ENCODE measurements around the gene RANBP10. TPM values are rescaled to one million over a fixed set of nuclear protein-coding genes. Genes with fewer than 3 reads are reported as not detected.
"Not testable (repeated sequence)": the region's sequence is repeated elsewhere in the genome, so short reads cannot be mapped to it uniquely, and the experiment has no call there.

Gene RANBP10
- total and polyA plus RNA-seq, 9 of the 15 experiments (the other 6 are each of a cell fraction or from before 2014, with no cell fraction given), result 0.61 to 19.3 (median 5.9) TPM

DNA sequence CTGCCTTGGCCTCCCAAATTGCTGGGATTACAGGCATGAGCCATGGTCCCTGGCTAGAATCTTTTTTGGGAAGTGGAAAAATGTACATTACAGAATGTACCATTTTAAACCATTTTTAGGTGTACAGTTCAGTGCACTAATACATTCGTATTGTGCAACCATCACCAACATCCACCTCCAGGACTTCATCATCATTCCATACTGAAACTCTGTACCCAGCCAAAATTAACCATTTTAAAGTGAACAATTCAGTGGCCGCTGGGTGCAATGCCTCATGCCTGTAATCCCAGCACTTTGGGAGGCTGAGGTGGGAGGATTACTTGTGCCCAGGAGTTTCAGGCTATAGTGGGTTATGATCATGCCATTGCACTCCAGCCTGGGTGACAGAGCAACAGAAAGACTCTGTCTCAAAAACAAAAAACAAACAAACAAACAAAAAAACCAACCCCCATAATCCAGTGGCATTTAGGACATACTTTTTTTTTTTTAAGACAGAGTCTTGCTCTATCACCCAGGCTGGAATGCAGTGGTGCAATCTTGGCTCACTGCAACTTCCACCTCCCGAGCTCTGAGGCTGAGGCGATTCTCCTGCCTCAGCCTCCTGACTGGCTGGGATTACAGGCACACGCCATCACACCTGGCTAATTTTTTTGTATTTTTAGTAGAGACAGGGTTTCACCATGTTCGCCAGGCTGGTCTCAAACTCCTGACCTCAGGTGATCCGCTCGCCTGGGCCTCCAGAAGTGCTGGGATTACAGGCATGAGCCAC is 112.7 kb downstream of the RANBP10 start:
- in situ Hi-C loops (cut with MboI); H3K36me3 ChIP-seq (ENCODE audit: control insufficient read depth, insufficient read depth, low read length); BruUV-seq (replicated peaks); DNase-seq (ENCODE audit: extremely low read depth in 1 of 4, low spot score in 3 of 4); H3K27me3 ChIP-seq (ENCODE audit: control insufficient read depth in 2 of 2, insufficient read depth in 2 of 2, low read length in 2 of 2); H2AFZ ChIP-seq (ENCODE audit: low read depth, low read length); ATAC-seq; H3K79me2 ChIP-seq (ENCODE audit: control insufficient read depth, insufficient read depth, low read length); H3K9me1 ChIP-seq (ENCODE audit: control insufficient read depth, insufficient read depth, low read length); H3K9ac ChIP-seq (ENCODE audit: insufficient read depth in 1 of 2, low read depth in 2 of 2, low read length in 2 of 2); H3K27ac ChIP-seq (ENCODE audit: extremely low read depth, low read depth, low read length); FAIRE-seq; H3K9me3 ChIP-seq (replicated peaks; ENCODE audit: control insufficient read depth, insufficient read depth, low read depth, low read length); H3K4me3 ChIP-seq; H3K4me1 ChIP-seq (replicated peaks in 1 of 2; ENCODE audit: control insufficient read depth in 2 of 2, insufficient read depth in 2 of 2, low read length in 2 of 2); H4K20me1 ChIP-seq (replicated peaks; ENCODE audit: control insufficient read depth, insufficient read depth, low read length); intact Hi-C loops (cut with micrococcal nuclease); H3K4me2 ChIP-seq (ENCODE audit: insufficient read depth, low read length): not testable (repeated sequence)
- 77% methylated on average over 8 of the region's 8 CpGs for WGBS (ENCODE audit: insufficient coverage, low coverage, missing lambda C conversion rate)
- CTCF ChIA-PET (ENCODE audit: low intra/inter-chr PET ratio), result interaction anchor here (0.7 kb wide), 1 partner anchor 192 kb away, joined by 5 read pairs; no protein-coding TSS in a partner anchor
- POLR2A ChIA-PET, result interaction anchor here (0.9 kb wide), 1 partner anchor 242 kb away, joined by 3 read pairs; no protein-coding TSS in a partner anchor

DNA sequence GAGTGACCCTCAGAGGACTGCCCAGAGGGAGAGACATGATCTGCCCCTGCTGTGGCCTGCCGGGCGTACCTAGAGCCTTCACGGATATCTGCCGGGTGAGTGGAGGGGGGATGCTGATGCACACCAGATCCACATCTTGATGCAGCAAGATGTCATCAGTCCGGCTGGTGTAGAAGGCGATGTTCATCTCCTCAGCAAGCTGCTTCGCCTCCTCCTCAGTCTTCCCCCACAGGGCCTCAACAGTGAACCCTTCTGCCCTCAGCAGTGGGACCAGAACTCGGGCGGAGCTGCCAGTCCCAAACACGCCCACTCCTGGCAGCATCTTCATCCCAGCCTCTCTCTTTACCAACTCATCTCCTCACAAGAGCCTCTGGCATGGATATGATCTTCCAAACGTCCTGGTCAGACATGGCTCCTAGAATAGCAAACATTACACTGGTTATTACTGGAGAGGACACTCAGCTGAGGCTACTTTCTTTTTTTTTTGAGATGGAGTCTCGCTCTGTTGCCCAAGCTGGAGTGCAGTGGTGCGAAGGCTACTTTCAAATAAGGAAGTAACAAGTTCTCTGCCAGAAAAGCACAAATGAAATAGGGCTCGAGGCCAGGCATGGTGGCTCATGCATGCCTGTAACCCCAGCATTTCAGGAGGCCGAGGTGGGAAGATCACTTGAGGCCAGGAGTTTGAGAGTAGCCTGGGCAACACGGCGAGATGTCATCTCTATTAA is 120.8 kb downstream of the RANBP10 start:
- no peak for ATAC-seq
- no peaks in the 10 kb centered on the region for H3K9me3 ChIP-seq (replicated peaks; ENCODE audit: control insufficient read depth, insufficient read depth, low read depth, low read length)
- no peak overlapping the region for H2AFZ ChIP-seq (ENCODE audit: low read depth, low read length)
- in situ Hi-C loops (cut with MboI) (no loop called here), intact Hi-C loops (cut with micrococcal nuclease) (no loop called here)
- no peak overlapping the region for H3K27ac ChIP-seq (ENCODE audit: extremely low read depth, low read depth, low read length)
- CTCF ChIA-PET (ENCODE audit: low intra/inter-chr PET ratio), result no interaction called here
- H3K9me1 ChIP-seq (ENCODE audit: control insufficient read depth, insufficient read depth, low read length), result peaks cover 2% of the 10 kb centered on the region
- peaks cover 6% of the 10 kb centered on the region; the same call in 1 of the 2 replicates for H4K20me1 ChIP-seq (replicated peaks; ENCODE audit: control insufficient read depth, insufficient read depth, low read length)
- POLR2A ChIA-PET, result interaction anchor here (0.6 kb wide), 1 partner anchor 22 kb away, joined by 4 read pairs; no protein-coding TSS in a partner anchor
- peaks cover 28% of the 10 kb centered on the region; the same call in 2 of the 3 replicates for H3K36me3 ChIP-seq (ENCODE audit: control insufficient read depth, insufficient read depth, low read length)
- WGBS (ENCODE audit: insufficient coverage, low coverage, missing lambda C conversion rate), result 82% methylated on average over 17 of the region's 17 CpGs
- H3K4me3 ChIP-seq, result no peak overlapping the region
- H3K9ac ChIP-seq (ENCODE audit: insufficient read depth in 1 of 2, low read depth in 2 of 2, low read length in 2 of 2), result peak overlapping the region in 1 of 2 experiments; percentile 50; a peak in 1 of 4 replicates
- H3K4me1 ChIP-seq (replicated peaks in 1 of 2; ENCODE audit: control insufficient read depth in 2 of 2, insufficient read depth in 2 of 2, low read length in 2 of 2), result no peaks in the 10 kb centered on the region
- H3K79me2 ChIP-seq (ENCODE audit: control insufficient read depth, insufficient read depth, low read length), result no peaks in the 10 kb centered on the region
- FAIRE-seq, result no peak
- no peak for DNase-seq (ENCODE audit: extremely low read depth in 1 of 4, low spot score in 3 of 4)
- BruUV-seq (replicated peaks), result no TSS peak
- H3K27me3 ChIP-seq (ENCODE audit: control insufficient read depth in 2 of 2, insufficient read depth in 2 of 2, low read length in 2 of 2), result no peaks in the 10 kb centered on the region
- no peak overlapping the region for H3K4me2 ChIP-seq (ENCODE audit: insufficient read depth, low read length)
- TF ChIP-seq ZNF57 (CRISPR knock-in tag; IDR thresholded peaks at IDR 0.05) (no peak), GTF2B (IDR thresholded peaks at IDR 0.05; ENCODE audit: extremely low read depth, insufficient read length) (no peak), TCF3 (CRISPR knock-in tag; IDR thresholded peaks at IDR 0.05) (no peak), ZNF561 (CRISPR knock-in tag; conservative IDR thresholded peaks at IDR 0.05) (no peak), ZNF668 (CRISPR knock-in tag; IDR thresholded peaks at IDR 0.05) (no peak), YBX1 (IDR thresholded peaks at IDR 0.05) (no peak), MAFG (tag; conservative IDR thresholded peaks at IDR 0.05) (no peak), HDAC2 (IDR thresholded peaks at IDR 0.05) (no peak), ZNF324 (CRISPR knock-in tag; IDR thresholded peaks at IDR 0.05) (no peak), ZFP36 (IDR thresholded peaks at IDR 0.05; ENCODE audit: low read depth, low read length, partially characterized antibody) (no peak), SP1 (CRISPR knock-in tag; IDR thresholded peaks at IDR 0.05) (no peak), HDGF (IDR thresholded peaks at IDR 0.05) (no peak), ZFP30 (CRISPR knock-in tag; IDR thresholded peaks at IDR 0.05; ENCODE audit: borderline replicate concordance) (no peak), YY1 (IDR thresholded peaks at IDR 0.05; ENCODE audit: borderline replicate concordance in 1 of 3, control insufficient read depth in 1 of 3, extremely low read depth in 1 of 3, insufficient read depth in 3 of 3, insufficient read length in 1 of 3, insufficient replicate concordance in 2 of 3, low read depth in 1 of 3, low read length in 2 of 3) (no peak)
